H9 (cell line): Measurements from ENCODE around the gene SORCS2. TPM values are rescaled to one million over a fixed set of nuclear protein-coding genes. Genes with fewer than 3 reads are reported as not detected.
A peak's percentile ranks its signal among the peaks of the same experiment; 100 is the strongest.

ENCODE experiments used
- DNase-seq: peaks from one replicate; pipeline ENCODE4 v3.0.0-alpha.2; 2017
- H2AFZ ChIP-seq: one replicate; pipeline ENCODE4 v1.6.1; 2013; ENCODE audit warnings: mild to moderate bottlenecking, low read length, control low read depth, moderate library complexity
- H2AK5ac ChIP-seq: 2 replicates; pipeline ENCODE4 v1.6.1; 2013; ENCODE audit warnings: low read length, control low read depth, mixed read lengths; ENCODE audit not compliant: insufficient read length
- H2BK120ac ChIP-seq: one replicate; pipeline ENCODE4 v1.6.1; 2013; ENCODE audit warnings: low read depth, mild to moderate bottlenecking, low read length, control low read depth, inconsistent platforms; ENCODE audit not compliant: poor library complexity, severe bottlenecking
- H2BK12ac ChIP-seq: 2 replicates; pipeline ENCODE4 v1.6.1; 2013; ENCODE audit warnings: low read length, control low read depth, mixed read lengths, low read depth; ENCODE audit not compliant: insufficient read length
- H2BK15ac ChIP-seq: 2 replicates; pipeline ENCODE4 v1.6.1; 2013; ENCODE audit warnings: low read depth, low read length, control low read depth
- H2BK20ac ChIP-seq: one replicate; pipeline ENCODE4 v1.6.1; 2013; ENCODE audit warnings: low read depth, mild to moderate bottlenecking, low read length, control low read depth, inconsistent platforms; ENCODE audit not compliant: poor library complexity, severe bottlenecking
- H2BK5ac ChIP-seq: 2 replicates; pipeline ENCODE4 v1.6.1; 2013; ENCODE audit warnings: low read length, control low read depth, mixed read lengths; ENCODE audit not compliant: insufficient read length
- H3K14ac ChIP-seq: 2 replicates; pipeline ENCODE4 v1.6.1; 2013; ENCODE audit warnings: low read length, control low read depth; ENCODE audit not compliant: insufficient read depth
- H3K18ac ChIP-seq: 2 replicates; pipeline ENCODE4 v1.6.1; 2013; ENCODE audit warnings: low read depth, mild to moderate bottlenecking, mixed read lengths, low read length, control low read depth; ENCODE audit not compliant: insufficient read length
- H3K23ac ChIP-seq: 2 replicates; pipeline ENCODE4 v1.6.1; 2013; ENCODE audit warnings: low read length, control low read depth, mixed read lengths, low read depth; ENCODE audit not compliant: insufficient read length
- H3K23me2 ChIP-seq: 2 replicates; pipeline ENCODE4 v1.6.1; 2013; ENCODE audit warnings: low read depth, mild to moderate bottlenecking, mixed read lengths, low read length, control low read depth; ENCODE audit not compliant: insufficient read length, poor library complexity, severe bottlenecking
- H3K27ac ChIP-seq: 2 replicates; pipeline ENCODE4 v1.5.1; 2013; ENCODE audit warnings: low read length, control low read depth, mixed read lengths, low read depth; ENCODE audit not compliant: insufficient read length
- H3K27me3 ChIP-seq: 2 replicates; pipeline ENCODE4 v1.6.1; 2013; ENCODE audit warnings: low read length, control low read depth, inconsistent platforms; ENCODE audit not compliant: insufficient read depth
- H3K4ac ChIP-seq: 2 replicates; pipeline ENCODE4 v1.6.1; 2013; ENCODE audit warnings: low read depth, mild to moderate bottlenecking, control low read depth, inconsistent platforms, low read length, moderate library complexity
- H3K4me1 ChIP-seq: 2 replicates; pipeline ENCODE4 v1.6.1; 2013; ENCODE audit warnings: low read length, control low read depth, inconsistent platforms; ENCODE audit not compliant: insufficient read depth
- H3K4me2 ChIP-seq: 2 replicates; pipeline ENCODE4 v1.6.1; 2013; ENCODE audit warnings: low read length, control low read depth, mixed read lengths; ENCODE audit not compliant: insufficient read length, insufficient read depth
- H3K56ac ChIP-seq: 2 replicates; pipeline ENCODE4 v1.6.1; 2013; ENCODE audit warnings: low read depth, mild to moderate bottlenecking, mixed read lengths, low read length, control low read depth; ENCODE audit not compliant: insufficient read length
- H3K79me1 ChIP-seq: 2 replicates; pipeline ENCODE4 v1.6.1; 2013; ENCODE audit warnings: low read depth, mild to moderate bottlenecking, moderate library complexity, low read length, control low read depth, inconsistent platforms; ENCODE audit not compliant: insufficient read depth, poor library complexity, severe bottlenecking
- H3K79me2 ChIP-seq: 2 replicates; pipeline ENCODE4 v1.6.1; 2013; ENCODE audit warnings: low read length, control low read depth, inconsistent platforms; ENCODE audit not compliant: insufficient read depth
- H3K9ac ChIP-seq: 2 replicates; pipeline ENCODE4 v1.6.1; 2013; ENCODE audit warnings: low read length, control low read depth, mixed read lengths; ENCODE audit not compliant: insufficient read length; ENCODE audit errors: extremely low read depth
- H3K9me3 ChIP-seq: one replicate; pipeline ENCODE4 v1.6.1; 2013; ENCODE audit warnings: low read depth, low read length, inconsistent platforms; ENCODE audit not compliant: control insufficient read depth
- H3T11ph ChIP-seq: one replicate; pipeline ENCODE4 v1.6.1; 2013; ENCODE audit warnings: mild to moderate bottlenecking, low read length, control low read depth, inconsistent platforms
- H4K20me1 ChIP-seq: one replicate; pipeline ENCODE4 v1.6.1; 2013; ENCODE audit not compliant: control insufficient read depth, insufficient read length, insufficient read depth
- H4K5ac ChIP-seq: 2 replicates; pipeline ENCODE4 v1.6.1; 2013; ENCODE audit warnings: low read depth, mild to moderate bottlenecking, mixed read lengths, low read length, control low read depth; ENCODE audit not compliant: insufficient read length
- H4K8ac ChIP-seq: replicated peaks from 2 replicates; pipeline ENCODE4 v1.6.1; 2013; ENCODE audit warnings: low read length, control low read depth, mixed read lengths, low read depth; ENCODE audit not compliant: insufficient read length
- H4K91ac ChIP-seq: 2 replicates; pipeline ENCODE4 v1.6.1; 2013; ENCODE audit warnings: low read depth, mild to moderate bottlenecking, moderate library complexity, mixed read lengths, low read length, control low read depth; ENCODE audit not compliant: insufficient read length
- H3K27ac Mint-ChIP-seq, 3 experiments: 2 replicates in 2 of 3; 3 replicates in 1 of 3; pipeline ENCODE4 v1.8.0; 2020 to 2021; ENCODE audit warnings: mixed read lengths in 3 of 3, mild to moderate bottlenecking in 1 of 3, moderate library complexity in 1 of 3
- H3K27me3 Mint-ChIP-seq: 2 replicates; pipeline ENCODE4 v1.8.0; 2021; ENCODE audit warnings: low read depth, mild to moderate bottlenecking, moderate library complexity, mixed read lengths
- H3K36me3 Mint-ChIP-seq, 3 experiments: 2 replicates in 2 of 3; 3 replicates in 1 of 3; pipeline ENCODE4 v1.8.0; 2020 to 2021; ENCODE audit warnings: low read depth in 3 of 3, mixed read lengths in 3 of 3; ENCODE audit not compliant: insufficient read depth in 1 of 3
- H3K4me1 Mint-ChIP-seq, 2 experiments: 2 replicates each; pipeline ENCODE4 v1.8.0; 2020; ENCODE audit warnings: mixed read lengths in 2 of 2
- H3K4me3 Mint-ChIP-seq, 2 experiments: 2 replicates in 1 of 2; 3 replicates in 1 of 2; pipeline ENCODE4 v1.8.0; 2020 to 2021; ENCODE audit warnings: mild to moderate bottlenecking in 2 of 2, mixed read lengths in 2 of 2, moderate library complexity in 1 of 2
- H3K9me3 Mint-ChIP-seq, 2 experiments: 2 replicates in 1 of 2; 3 replicates in 1 of 2; pipeline ENCODE4 v1.8.0; 2020; ENCODE audit warnings: mild to moderate bottlenecking in 2 of 2, mixed read lengths in 2 of 2, moderate library complexity in 1 of 2
- CTCF ChIP-seq: fragments of 200-600 bp; sonication (generic); conservative IDR thresholded peaks from 3 replicates; pipeline ENCODE4 v1.8.0; 2021; ENCODE audit warnings: antibody characterized with exemption, mild to moderate bottlenecking
- WGBS: extraction: QIAGEN DNeasy Blood & Tissue Kit; methylation state at CpG from one replicate; pipeline ENCODE4 v1.1.7; 2013; ENCODE audit warnings: missing lambda C conversion rate, low lambda C conversion rate, mixed read lengths; ENCODE audit not compliant: insufficient read length; ENCODE audit errors: extremely low coverage; 5-methylcytosine and 5-hydroxymethylcytosine counted together
- total RNA-seq: library from RNA; stranded (reverse); gene quantifications from 2 replicates; pipeline ENCODE4 v1.2.1, GENCODE V29; 2021

SORCS2 gene
- total RNA-seq, 1 experiment from 2014 or later, result 0.57 TPM

GRCh38 chr4:7336067-7336569 is 143.8 kb downstream of the SORCS2 start:
- peak; percentile 1; the same call in 1 of the 3 replicates for TF ChIP-seq CTCF
- H3K23me2 ChIP-seq, result peaks cover 2% of the 10 kb centered on the region
- no peaks in the 10 kb centered on the region for H3K79me2 ChIP-seq
- no peak overlapping the region for H3K23ac ChIP-seq
- WGBS, result no CpG with 5 or more reads among the region's 17 CpGs
- no peaks in the 10 kb centered on the region for H3K79me1 ChIP-seq
- H3K9me3 Mint-ChIP-seq, result peaks cover 4 to 5% of the 10 kb centered on the region in 2 experiments; a peak in 3 of 5 replicates
- H3K27ac Mint-ChIP-seq, result no peak overlapping the region
- H2BK20ac ChIP-seq, result no peak overlapping the region
- H3K18ac ChIP-seq, result no peak overlapping the region
- H3K4me1 ChIP-seq, result no peaks in the 10 kb centered on the region
- no peak overlapping the region for H4K8ac ChIP-seq
- no peak overlapping the region for H2BK5ac ChIP-seq
- H2BK15ac ChIP-seq, result no peak overlapping the region
- peaks cover 13% of the 10 kb centered on the region for H3K27me3 Mint-ChIP-seq
- no peak overlapping the region for H2AFZ ChIP-seq
- H3K9ac ChIP-seq, result no peak overlapping the region
- H3K36me3 Mint-ChIP-seq, result no peaks in the 10 kb centered on the region; a peak in 1 of 7 replicates
- no peak overlapping the region for H3K4me3 Mint-ChIP-seq
- H3K9me3 ChIP-seq, result no peaks in the 10 kb centered on the region
- no peak overlapping the region for H3K14ac ChIP-seq
- no peak overlapping the region for H3T11ph ChIP-seq
- H2BK12ac ChIP-seq, result no peak overlapping the region
- no peak overlapping the region for H4K5ac ChIP-seq
- H3K27me3 ChIP-seq, result no peaks in the 10 kb centered on the region
- no peak overlapping the region for H3K4me2 ChIP-seq
- H3K27ac ChIP-seq, result no peak overlapping the region
- no peak overlapping the region for H3K4ac ChIP-seq
- DNase-seq, result no peak
- H2BK120ac ChIP-seq, result no peak overlapping the region
- H2AK5ac ChIP-seq, result no peak overlapping the region
- no peak overlapping the region for H4K91ac ChIP-seq
- H3K4me1 Mint-ChIP-seq, result peaks cover 6 to 29% of the 10 kb centered on the region in 2 experiments
- no peaks in the 10 kb centered on the region for H4K20me1 ChIP-seq
- H3K56ac ChIP-seq, result no peak overlapping the region
